NCI-H1048 (cell line): Measurements from ENCODE around the gene USP43.
"Not testable (repeated sequence)": the region's sequence is repeated elsewhere in the genome, so short reads cannot be mapped to it uniquely, and the experiment has no call there.

ENCODE experiments used
- DNase-seq: peaks from one replicate; lab custom pipeline; 2025; lab: John Stamatoyannopoulos, UW

The USP43 gene, protein sequence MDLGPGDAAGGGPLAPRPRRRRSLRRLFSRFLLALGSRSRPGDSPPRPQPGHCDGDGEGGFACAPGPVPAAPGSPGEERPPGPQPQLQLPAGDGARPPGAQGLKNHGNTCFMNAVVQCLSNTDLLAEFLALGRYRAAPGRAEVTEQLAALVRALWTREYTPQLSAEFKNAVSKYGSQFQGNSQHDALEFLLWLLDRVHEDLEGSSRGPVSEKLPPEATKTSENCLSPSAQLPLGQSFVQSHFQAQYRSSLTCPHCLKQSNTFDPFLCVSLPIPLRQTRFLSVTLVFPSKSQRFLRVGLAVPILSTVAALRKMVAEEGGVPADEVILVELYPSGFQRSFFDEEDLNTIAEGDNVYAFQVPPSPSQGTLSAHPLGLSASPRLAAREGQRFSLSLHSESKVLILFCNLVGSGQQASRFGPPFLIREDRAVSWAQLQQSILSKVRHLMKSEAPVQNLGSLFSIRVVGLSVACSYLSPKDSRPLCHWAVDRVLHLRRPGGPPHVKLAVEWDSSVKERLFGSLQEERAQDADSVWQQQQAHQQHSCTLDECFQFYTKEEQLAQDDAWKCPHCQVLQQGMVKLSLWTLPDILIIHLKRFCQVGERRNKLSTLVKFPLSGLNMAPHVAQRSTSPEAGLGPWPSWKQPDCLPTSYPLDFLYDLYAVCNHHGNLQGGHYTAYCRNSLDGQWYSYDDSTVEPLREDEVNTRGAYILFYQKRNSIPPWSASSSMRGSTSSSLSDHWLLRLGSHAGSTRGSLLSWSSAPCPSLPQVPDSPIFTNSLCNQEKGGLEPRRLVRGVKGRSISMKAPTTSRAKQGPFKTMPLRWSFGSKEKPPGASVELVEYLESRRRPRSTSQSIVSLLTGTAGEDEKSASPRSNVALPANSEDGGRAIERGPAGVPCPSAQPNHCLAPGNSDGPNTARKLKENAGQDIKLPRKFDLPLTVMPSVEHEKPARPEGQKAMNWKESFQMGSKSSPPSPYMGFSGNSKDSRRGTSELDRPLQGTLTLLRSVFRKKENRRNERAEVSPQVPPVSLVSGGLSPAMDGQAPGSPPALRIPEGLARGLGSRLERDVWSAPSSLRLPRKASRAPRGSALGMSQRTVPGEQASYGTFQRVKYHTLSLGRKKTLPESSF

DNA sequence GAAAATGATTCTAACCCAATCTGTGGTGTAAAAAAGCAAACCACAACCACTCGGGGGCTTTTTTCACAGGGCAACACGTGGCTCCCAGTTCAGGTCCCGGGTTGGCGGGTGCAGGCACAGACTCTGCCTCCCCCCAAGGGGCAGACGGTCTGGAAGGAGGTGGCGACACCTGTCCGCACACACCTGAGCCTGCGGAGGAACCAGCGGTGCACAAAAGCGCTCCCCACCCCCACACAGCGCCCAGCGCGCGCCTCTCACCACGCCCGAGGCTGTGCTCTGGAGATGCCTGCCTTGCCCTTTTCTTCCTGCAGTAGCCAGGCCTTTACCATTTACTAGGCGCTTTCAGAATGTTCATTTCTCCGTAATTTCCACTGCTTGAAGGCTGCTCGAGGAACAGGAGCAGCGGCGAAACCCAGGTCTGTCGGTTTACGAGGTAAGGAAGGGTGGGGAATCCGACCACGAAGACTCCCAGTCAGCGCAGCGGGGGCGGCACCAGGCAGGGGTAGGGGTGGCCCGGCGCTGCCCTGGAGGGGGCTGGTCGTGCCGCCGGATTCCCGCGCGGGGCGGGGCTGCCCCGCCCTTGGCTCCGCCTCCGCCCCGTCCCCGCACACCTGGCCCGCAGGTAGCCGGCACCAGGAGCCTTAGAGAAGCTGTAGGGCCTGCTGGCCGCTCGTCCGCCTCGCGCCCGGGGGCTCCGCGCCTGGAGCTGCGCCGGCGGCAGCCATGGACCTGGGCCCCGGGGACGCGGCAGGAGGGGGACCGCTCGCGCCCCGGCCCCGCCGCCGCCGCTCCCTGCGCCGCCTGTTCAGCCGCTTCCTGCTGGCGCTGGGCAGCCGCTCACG is at the start of gene USP43:
Gene USP43, plus strand, starts transcription at position 608 of the 842 bp plus-strand sequence. Its CDS starts 116 bp downstream, at position 724.
- DNase-seq, result no peak

DNA sequence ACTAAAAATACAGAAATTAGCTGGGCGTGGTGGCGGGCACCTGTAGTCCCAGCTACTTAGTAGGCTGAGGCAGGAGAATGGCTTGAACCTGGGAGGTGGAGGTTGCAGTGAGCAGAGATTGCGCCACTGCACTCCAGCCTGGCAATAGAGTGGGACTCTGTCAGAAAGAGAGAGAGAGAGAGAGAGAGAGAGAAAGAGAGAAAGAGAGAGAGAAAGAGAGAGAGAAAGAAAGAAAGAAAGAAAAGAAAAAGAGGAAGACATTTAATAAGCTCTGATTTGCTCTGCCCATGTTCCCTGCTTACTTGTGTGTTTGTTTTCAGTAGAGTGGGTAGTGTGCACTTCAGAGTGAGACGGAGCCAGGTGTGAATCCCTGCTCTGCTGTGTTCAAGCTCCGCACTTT is 47.7 kb upstream of the USP43 start:
- not testable (repeated sequence) for DNase-seq

DNA sequence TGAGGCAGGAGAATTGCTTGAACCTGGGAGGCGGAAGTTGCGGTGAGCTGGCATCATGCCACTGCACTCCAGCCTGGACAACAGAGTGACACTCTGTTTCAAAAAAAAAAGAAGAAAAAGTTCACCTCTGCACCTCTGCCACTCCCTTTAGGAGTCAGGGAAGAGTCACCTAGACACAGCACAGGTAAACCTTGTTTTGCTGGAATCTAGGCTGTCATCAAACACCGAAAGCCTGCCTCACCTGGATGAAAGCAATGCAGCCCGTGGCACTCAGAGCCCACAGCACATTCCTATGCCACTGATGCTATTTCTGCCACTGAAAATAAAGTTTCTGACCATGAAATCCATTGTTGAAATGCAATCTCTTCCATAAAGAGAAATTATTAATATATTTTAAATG is 46.7 kb upstream of the USP43 start:
- no peak for DNase-seq

DNA sequence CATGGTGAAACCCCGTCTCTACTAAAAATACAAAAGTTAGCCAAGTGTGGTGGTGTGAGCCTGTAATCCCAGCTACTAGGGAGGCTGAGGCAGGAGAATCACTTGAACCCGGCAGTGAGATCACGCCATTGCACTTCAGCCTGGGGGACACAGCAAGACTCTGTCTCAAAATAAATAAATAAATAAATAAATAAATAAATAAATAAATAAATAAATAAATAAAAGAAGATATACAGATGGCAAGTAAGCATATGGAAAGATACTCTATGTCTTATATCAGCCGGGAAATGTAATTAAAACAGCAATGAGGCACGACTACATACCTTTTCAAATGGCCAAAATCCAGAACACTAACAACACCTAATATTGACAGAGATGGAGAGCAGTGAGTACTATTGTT is 40.7 kb upstream of the USP43 start:
- not testable (repeated sequence) for DNase-seq

DNA sequence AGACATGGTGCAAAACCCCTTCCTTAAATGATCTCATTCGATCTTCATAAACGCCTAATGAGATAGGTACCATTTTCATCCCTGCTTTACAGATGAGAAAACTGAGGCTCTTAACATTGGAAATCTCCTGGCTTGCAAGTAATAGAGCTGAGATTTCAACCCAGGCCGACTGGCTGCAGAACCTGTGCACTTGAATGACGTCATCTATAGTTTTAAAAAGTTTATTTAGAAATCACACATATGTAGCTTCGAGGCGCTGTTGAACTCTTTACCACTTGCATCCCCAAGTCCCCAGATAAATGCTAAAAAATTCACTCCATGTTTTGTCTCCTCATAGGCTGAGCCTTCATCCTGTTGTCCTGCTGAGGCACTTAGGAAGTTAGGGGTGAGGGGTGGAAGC is 38.9 kb upstream of the USP43 start:
- DNase-seq, result no peak

DNA sequence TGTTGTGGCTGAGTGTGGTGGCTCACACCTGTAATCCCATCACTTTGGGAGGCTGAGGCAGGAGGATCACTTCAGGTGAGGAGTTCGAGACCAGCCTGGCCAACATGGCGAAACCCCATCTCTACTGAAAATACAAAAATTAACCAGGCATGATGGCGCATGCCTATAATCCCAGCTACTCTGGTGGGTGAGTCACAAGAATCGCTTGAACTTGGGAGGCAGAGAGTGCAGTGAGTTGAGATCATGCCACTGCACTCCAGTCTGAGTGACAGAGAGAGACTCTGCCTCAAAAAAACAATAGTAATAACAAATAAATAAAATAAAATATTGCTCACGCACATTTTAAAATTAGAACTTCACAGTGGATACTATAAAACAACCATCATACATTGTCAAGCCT is 38.3 kb upstream of the USP43 start:
- not testable (repeated sequence) for DNase-seq

DNA sequence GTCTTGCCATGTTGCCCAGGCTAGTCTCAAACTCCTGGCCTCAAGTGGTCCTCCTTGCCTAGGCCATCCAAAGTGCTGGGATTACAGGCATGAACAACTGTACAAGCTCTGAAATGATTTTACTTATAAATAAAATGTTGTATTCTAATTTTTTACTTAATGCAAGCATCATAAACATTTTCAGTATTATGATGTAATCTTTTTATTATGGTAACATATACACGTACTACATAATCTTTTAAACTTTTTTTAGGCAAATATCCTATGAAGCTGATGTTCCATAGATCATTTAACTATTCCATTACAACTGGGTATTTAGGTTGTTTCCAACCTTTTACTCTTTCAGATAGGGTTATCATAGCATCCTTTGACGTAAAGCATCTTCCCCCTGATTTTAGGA is 33.8 kb upstream of the USP43 start:
- DNase-seq, result no peak

DNA sequence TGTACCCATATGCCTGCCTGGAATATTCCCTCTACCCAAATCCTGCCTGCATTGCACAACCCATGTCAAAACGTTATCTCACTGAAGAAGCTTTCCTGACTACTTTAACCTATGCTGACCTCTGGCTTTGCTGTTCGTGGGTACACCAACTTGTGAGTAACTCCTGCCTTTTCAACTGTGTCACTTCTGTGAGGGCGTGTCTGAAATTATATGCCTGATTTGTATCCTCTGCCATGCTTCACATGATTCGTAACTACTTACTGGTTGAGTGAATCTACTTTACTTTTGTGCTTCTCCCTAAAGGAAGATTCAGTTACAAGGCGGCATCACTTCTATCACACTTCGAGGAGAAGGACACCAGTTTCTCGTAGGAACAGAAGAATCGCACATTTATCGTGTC is 33.3 kb upstream of the USP43 start:
- DNase-seq, result no peak

DNA sequence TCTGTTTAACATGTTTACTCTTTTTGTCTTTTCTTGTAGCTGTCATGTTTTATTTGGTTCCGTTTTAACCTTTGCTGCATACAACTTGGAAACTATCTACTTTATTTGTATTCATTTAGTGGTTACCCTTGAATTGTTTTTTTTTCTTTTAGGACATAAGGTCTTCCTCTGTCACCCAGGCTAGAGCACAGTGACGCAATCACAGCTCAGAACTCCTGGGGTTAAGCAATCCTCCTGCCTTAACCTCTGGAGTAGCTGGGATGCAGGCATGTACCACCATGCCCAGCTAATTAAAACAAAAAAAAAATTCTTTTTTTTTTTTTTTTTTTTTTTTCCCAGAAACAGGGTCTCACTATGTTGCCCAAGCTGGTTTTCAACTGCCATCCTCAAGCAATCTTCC is 29.8 kb upstream of the USP43 start:
- no peak for DNase-seq

DNA sequence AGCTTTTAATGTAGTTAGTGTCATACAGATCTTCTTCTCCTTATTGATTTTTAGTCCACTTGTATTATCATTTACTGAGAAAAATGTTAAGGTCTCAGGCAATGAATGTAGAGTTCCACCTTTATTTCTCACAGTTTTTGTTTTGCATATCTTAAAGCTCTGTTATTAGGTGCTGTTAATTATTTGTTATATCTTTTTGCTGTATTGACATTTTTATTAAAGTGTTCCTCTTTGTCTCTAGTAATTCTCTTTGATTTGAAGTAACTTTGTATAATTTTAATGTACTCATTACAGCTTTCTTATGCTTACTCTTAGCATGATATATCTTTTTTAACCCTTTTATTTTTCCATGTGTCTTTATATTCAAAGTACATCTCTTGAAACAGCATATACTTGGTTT is 22.4 kb upstream of the USP43 start:
- no peak for DNase-seq

DNA sequence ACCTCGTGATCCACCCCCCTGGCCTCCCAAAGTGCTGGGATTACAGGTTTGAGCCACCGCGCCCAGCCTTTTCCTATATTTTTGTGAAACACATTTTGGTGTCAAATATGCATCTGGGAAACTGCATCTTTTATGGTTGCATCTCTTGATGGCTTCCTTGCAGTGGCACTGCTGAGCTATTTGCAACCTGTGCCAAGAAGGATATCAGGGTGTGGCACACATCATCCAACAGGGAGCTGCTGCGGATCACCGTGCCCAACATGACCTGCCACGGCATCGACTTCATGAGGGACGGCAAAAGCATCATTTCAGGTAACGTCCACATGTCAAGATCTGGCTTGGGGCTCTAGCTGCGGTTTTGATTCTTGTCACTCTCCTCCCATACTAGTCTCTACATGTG is 16.8 kb upstream of the USP43 start:
- DNase-seq, result no peak

DNA sequence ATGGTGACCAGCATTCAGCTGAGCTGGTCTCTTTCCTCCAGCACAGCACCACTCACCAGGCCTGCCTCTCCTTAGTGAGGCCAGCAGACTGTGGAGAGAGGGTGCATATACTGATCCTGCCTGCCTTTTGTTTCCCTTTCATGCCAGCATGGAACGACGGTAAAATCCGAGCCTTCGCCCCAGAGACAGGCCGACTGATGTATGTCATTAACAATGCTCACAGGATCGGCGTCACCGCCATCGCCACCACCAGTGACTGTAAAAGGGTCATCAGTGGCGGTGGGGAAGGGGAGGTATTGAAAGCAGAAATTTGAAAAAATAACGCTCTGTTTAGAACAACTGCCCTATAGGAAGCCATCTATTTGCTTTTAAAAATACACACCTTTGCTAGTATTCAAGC is 12.6 kb upstream of the USP43 start:
- DNase-seq, result no peak

DNA sequence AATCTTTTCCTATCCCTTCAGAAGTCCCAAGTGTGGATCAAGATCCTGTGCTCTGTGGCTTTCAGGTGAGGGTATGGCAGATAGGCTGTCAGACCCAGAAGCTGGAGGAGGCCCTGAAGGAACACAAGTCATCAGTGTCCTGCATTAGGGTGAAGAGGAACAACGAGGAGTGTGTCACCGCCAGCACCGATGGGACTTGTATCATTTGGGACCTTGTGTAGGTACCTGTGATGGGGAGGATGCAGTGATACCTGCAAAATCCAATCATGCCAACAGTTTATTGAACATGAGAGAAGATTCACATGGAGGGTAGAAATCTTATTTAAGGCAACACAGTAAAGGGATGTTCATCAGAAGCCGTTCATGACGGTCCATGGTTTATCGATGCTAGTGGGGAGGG is 10.0 kb upstream of the USP43 start:
- no peak for DNase-seq

DNA sequence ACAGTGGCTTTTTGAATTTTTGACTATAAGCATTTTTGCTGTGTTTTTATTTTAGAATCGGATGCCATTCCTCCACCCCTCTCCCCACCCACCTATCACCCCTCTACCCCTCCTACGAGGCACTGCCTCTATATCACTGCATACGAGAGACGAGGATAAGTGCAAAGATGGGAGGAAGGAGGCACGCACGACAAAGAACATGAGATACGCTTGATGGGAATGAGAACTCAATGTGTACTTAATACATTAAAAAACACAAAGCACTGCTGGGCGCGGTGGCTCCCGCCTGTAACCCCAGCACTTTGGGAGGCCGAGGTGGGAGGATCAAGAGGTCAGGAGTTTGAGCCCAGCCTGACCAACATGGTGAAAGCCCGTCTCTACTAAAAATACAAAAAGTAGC is 8.8 kb upstream of the USP43 start:
- no peak for DNase-seq

DNA sequence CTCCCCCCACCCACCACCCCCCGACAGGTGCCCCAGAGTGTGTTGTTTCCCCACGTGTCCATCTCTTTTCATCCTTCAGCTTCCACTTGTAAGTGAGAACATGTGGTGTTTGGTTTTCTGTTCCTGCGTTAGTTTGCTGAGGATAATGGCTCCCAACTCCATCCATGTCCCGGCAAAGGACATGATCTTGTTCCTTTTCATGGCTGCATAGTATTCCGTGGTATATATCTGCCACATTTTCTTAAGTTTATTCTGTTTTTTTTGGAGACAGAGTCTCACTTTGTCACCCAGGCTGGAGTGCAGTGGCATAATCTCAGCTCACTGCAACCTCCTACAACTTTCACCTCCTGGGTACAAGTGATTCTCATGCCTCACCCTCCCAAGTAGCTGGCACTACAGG is 4.9 kb upstream of the USP43 start:
- not testable (repeated sequence) for DNase-seq

DNA sequence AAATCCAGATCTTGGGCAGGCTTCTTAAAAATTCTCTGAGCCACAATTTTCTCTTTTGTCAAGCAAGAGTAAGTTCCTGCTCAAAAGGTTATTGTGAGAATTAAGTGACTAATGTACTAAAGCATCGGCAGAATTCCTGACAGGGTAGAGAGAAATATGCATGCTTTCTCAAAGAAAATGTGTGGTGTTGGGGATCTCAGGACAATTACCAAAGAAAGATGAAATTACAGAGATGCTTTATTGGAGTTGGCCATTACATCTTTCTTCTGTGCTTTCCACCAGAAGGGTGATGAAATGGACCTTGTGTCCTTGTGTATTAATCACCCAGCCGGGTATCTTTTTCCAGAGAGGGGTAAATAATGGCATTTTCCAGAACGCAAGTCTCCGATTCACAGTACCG is 1.7 kb upstream of the USP43 start:
- no peak for DNase-seq

DNA sequence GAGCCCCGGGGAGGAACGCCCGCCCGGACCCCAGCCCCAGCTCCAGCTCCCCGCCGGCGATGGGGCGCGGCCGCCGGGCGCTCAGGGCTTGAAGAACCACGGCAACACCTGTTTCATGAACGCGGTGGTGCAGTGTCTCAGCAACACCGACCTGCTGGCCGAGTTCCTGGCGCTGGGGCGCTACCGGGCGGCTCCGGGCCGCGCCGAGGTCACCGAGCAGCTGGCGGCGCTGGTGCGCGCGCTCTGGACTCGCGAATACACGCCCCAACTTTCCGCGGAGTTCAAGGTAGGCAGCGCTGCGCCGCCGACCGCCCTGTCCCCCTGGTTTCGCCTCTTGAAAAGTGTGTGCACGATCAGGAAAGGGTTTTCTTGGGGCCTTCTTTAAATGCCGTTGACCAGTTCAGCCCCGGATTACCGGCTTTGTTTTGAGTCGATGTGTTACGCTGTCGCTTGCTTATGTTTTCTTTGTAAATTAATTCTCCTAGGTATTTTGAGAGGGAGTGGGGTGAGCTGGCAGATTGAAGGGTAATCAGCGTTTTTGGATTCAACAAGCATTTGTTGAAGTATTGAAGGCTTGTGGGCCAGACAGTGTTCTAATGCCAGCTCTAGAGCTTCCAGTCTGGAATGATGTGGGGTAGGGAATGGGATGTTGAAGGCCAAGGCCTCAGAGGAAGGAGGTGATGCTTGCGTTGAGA is 681 bp downstream of the USP43 start:
- no peak for DNase-seq

DNA sequence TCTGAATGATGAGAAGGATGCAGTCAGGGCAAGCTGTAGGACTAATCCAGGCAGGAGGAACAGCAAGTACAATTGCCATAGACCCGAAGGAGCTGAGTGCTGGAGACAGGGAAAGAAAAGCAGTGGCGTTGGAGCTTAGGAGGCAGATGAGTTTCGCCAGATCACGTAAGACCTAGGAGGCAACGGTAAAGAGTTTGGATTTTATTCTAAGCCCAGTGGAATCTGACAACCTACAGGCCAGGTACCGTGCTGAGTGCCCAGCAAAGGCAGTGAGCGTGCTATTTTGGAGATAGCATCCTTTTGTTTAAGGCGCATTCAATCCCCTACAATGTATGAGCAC is 1.2 kb downstream of the USP43 start:
- no peak for DNase-seq

DNA sequence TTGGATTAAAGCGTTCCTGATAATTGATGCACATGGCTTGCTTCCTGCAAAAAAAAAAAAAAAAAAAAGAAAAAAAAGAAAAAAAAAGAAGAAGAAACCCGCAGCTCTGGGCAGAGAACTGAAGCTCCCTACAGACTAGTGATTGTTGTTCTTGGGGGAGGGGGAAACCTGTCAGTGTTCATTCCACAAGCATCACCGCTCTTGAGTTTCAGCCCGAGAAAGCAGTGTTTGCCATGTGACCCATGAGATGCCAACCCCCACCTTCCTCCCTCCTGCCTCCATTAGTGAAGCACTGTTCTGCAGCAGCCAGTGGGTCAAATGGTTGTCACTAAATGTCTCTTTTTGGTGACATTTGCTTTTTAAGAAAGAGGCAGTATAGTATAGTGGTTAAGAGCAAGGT is 1.7 kb downstream of the USP43 start:
- no peak for DNase-seq

DNA sequence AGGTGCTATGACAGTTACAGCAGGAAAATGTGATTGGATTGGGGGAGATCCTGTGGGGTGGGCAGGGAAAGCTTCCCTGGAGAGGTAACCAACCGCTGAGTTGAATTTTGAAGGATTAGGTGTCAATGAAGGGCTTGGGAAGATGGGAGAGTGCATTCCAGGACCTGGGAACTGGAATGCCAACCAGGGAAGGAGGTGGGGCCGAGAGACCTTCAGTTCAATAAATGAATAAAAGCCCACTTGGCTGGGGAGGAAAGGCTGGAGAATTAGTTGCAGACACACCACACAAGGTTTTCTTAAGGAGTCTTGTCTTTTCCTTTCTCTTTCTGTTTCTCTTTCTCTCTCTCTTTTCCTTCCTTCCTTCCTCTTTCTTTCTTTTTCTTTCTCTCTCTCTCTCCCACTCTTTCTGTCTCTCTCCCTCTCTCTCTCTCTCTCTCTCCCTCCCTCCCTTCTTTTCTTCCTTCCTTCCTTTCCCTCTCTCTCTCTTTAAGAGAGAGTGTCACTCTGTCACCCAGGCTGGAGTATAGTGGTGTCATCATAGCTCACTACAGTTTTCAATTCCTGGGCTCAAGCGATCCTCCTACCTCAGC is 3.3 kb downstream of the USP43 start:
- DNase-seq, result no peak
